HepG2 (cell line): ENCODE data around the gene CHMP4B. TPM values are rescaled to one million over a fixed set of nuclear protein-coding genes. Genes with fewer than 3 reads are reported as not detected.

Experiments used
- AHR ChIP-seq: IDR thresholded peaks from 2 replicates; pipeline ENCODE4 v1.6.1; 2018; ENCODE audit warnings: missing genetic modification reagents, missing compliant biosample characterization
- CBX5 ChIP-seq: sonication (generic); formaldehyde crosslinking; IDR thresholded peaks from 2 replicates; pipeline ENCODE4 v1.4.0; 2020; ENCODE audit warnings: missing genetic modification reagents, borderline replicate concordance
- FOSL2 ChIP-seq: sonication (generic); formaldehyde crosslinking; IDR thresholded peaks from 2 replicates; pipeline ENCODE4 v1.4.0; 2020; ENCODE audit warnings: missing genetic modification reagents
- MBNL3 ChIP-seq: fragments of 250-450 bp; sonication (Bioruptor Pico); conservative IDR thresholded peaks from 2 replicates; pipeline ENCODE4 v1.8.0; 2022; ENCODE audit warnings: mild to moderate bottlenecking, inconsistent platforms
- MXD4 ChIP-seq: IDR thresholded peaks from 2 replicates; pipeline ENCODE4 v1.6.1; 2016; ENCODE audit warnings: mild to moderate bottlenecking, missing biosample characterization, missing genetic modification reagents
- SSRP1 ChIP-seq: IDR thresholded peaks from 2 replicates; pipeline ENCODE4 v1.6.1; 2016; ENCODE audit warnings: control low read depth
- THRA ChIP-seq: sonication (generic); formaldehyde crosslinking; IDR thresholded peaks from 2 replicates; pipeline ENCODE4 v1.4.0; 2020; ENCODE audit warnings: missing genetic modification reagents, borderline replicate concordance
- ZBTB25 ChIP-seq: IDR thresholded peaks from 2 replicates; pipeline ENCODE4 v1.6.1; 2018; ENCODE audit warnings: missing genetic modification reagents
- ZBTB26 ChIP-seq: IDR thresholded peaks from 2 replicates; pipeline ENCODE4 v1.6.1; 2016; ENCODE audit warnings: missing compliant biosample characterization, missing genetic modification reagents, borderline replicate concordance
- ZNF407 ChIP-seq: sonication (generic); formaldehyde crosslinking; IDR thresholded peaks from one replicate; pipeline ENCODE4 v1.5.1; 2020; ENCODE audit warnings: mild to moderate bottlenecking, missing genetic modification reagents; ENCODE audit errors: not compliant biosample characterization
- ZNF451 ChIP-seq: sonication (generic); formaldehyde crosslinking; IDR thresholded peaks from 2 replicates; pipeline ENCODE4 v1.5.0; 2020; ENCODE audit warnings: mild to moderate bottlenecking, missing genetic modification reagents
- ZNF615 ChIP-seq: sonication (generic); formaldehyde crosslinking; IDR thresholded peaks from 2 replicates; pipeline ENCODE4 v1.5.0; 2020; ENCODE audit warnings: mild to moderate bottlenecking, missing genetic modification reagents, borderline replicate concordance
- ZNF747 ChIP-seq: sonication (generic); formaldehyde crosslinking; IDR thresholded peaks from 2 replicates; pipeline ENCODE4 v1.8.1; 2023; ENCODE audit warnings: missing genetic modification reagents, mild to moderate bottlenecking, borderline replicate concordance
- ZNF776 ChIP-seq: sonication (generic); formaldehyde crosslinking; IDR thresholded peaks from 2 replicates; pipeline ENCODE4 v1.4.0; 2020; ENCODE audit warnings: mild to moderate bottlenecking, missing genetic modification reagents
- polyA plus RNA-seq, 8 experiments: library from polyadenylated mRNA; depleted of rRNA in 3 of 8; stranded (reverse) in 7 of 8; unstranded in 1 of 8; fragments of >200 nt; fragmentation: Illumina TruSeq in 4 of 8; extraction: Trizol in 4 of 8; gene quantifications; 2 replicates each; pipeline versions ENCODE4 v1.2.1 to v1.2.3, GENCODE V29; 2011 to 2016; ENCODE audit warnings: low read depth in 4 of 8, missing spikeins in 1 of 8, mixed read lengths in 1 of 8; ENCODE audit not compliant: insufficient read depth in 1 of 8
- total RNA-seq, 5 experiments: library from RNA; depleted of rRNA; stranded (reverse); fragments of >200 nt; fragmentation: Illumina TruSeq; extraction: Trizol; gene quantifications; 2 replicates each; pipeline ENCODE4 v1.2.3, GENCODE V29; 2016; ENCODE audit warnings: low read depth in 1 of 5

The CHMP4B gene
- total and polyA plus RNA-seq, 2 of the 13 experiments (the other 11 are each of a cell fraction or from before 2014, with no cell fraction given): 40.1 to 45.6 TPM

- TF ChIP-seq THRA (CRISPR knock-in tag) (0 out of 2 replicates have a peak, but pooled peaks have one; percentile 22), MXD4 (CRISPR knock-in tag) (no peak), MBNL3 (CRISPR knock-in tag) (no peak), ZNF407 (peak; percentile 97), CBX5 (0 out of 2 replicates have a peak, but pooled peaks have one; percentile 30), ZBTB26 (no peak), AHR (CRISPR knock-in tag) (no peak; the same call in 1 of the 2 replicates), FOSL2 (no peak), ZNF776 (no peak), ZNF747 (CRISPR knock-in tag) (no peak; the same call in 1 of the 2 replicates), ZBTB25 (CRISPR knock-in tag) (no peak), SSRP1 (CRISPR knock-in tag) (peak; percentile 69; the same call in 1 of the 2 replicates), ZNF615 (no peak), ZNF451 (CRISPR knock-in tag) (no peak)
Observed at GRCh38 chr20:33862709-33863403, 51.7 kb downstream of the CHMP4B start (continued).
